ENCODE results near the gene SNX33.

DNA sequence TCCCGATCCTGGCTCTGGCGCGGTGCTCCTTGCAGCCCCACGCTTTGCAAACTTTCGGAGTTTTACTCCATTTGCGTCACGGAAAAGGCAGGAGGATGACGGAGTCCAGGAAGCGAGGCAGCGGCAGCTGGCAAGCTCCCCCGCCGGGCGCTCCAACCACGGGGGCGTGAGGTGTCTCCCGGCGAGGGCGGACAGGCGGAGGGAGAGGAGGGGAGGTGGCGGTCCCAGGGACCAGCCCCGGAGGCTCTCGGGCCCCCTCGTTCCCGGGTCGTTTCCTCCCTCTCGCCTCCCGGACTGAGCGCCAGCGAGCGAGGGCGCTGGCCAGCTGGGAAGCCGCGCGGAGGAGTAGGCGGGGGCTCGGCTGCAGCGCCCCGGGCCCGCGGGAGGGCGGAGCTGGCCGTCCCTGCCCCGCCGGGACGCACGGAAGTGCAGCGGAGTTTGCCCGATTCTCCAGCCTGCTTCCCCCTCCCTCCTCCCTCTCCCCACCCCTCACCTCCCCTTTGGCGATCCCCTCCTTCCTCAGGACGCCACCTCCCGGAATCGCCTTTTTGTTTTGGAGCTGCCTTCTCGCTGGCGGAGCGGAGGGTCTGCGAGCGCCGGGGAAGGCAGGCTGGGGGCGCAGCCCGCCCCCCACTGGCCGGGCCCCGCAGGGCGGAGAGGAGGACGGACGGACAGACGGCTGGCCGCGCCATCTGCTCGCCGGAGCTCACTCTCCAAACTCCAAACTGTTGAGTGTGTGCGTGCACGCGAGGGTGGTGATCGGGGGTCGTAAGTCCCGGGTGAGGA, at the start of gene SNX33:
- TF ChIP-seq POLR2A (IDR thresholded peaks at IDR 0.05) = peak; percentile 90
- TF ChIP-seq, protein P1, sequence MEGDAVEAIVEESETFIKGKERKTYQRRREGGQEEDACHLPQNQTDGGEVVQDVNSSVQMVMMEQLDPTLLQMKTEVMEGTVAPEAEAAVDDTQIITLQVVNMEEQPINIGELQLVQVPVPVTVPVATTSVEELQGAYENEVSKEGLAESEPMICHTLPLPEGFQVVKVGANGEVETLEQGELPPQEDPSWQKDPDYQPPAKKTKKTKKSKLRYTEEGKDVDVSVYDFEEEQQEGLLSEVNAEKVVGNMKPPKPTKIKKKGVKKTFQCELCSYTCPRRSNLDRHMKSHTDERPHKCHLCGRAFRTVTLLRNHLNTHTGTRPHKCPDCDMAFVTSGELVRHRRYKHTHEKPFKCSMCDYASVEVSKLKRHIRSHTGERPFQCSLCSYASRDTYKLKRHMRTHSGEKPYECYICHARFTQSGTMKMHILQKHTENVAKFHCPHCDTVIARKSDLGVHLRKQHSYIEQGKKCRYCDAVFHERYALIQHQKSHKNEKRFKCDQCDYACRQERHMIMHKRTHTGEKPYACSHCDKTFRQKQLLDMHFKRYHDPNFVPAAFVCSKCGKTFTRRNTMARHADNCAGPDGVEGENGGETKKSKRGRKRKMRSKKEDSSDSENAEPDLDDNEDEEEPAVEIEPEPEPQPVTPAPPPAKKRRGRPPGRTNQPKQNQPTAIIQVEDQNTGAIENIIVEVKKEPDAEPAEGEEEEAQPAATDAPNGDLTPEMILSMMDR (IDR thresholded peaks at IDR 0.05) = peak; percentile 32 to 42 (median 36)

Data from right lobe of liver (tissue), 4 donors.